GM23338 (cell line): ENCODE data around the gene CNP. TPM values are rescaled to one million over a fixed set of nuclear protein-coding genes. Genes with fewer than 3 reads are reported as not detected.

Experiments
- ATAC-seq: fragments of 200-7000 bp; cut with Tn5 transposase; 3 replicates; pipeline ENCODE4 v1.9.1; 2020
- DNase-seq: peaks from one replicate; pipeline ENCODE4 v3.0.0-alpha.2; 2015; ENCODE audit warnings: low spot score
- H2AFZ ChIP-seq: fragments of 200-600 bp; sonication (generic); 2 replicates; pipeline ENCODE4 v1.8.0; 2016; ENCODE audit warnings: antibody characterized with exemption, mild to moderate bottlenecking, moderate library complexity
- H3F3A ChIP-seq: fragments of 200-600 bp; sonication (generic); replicated peaks from 2 replicates; pipeline ENCODE4 v1.8.0; 2017; ENCODE audit warnings: antibody characterized with exemption, mixed run types, low read depth
- H3K27ac ChIP-seq: fragments of 200-600 bp; sonication (generic); 2 replicates; pipeline ENCODE4 v1.6.1; 2016; ENCODE audit warnings: low read depth
- H3K27me3 ChIP-seq: fragments of 200-600 bp; sonication (generic); 2 replicates; pipeline ENCODE4 v1.8.0; 2016; ENCODE audit warnings: mild to moderate bottlenecking, mixed run types, moderate library complexity; ENCODE audit not compliant: insufficient read depth
- H3K36me3 ChIP-seq: fragments of 200-600 bp; sonication (generic); 2 replicates; pipeline ENCODE4 v1.8.0; 2016; ENCODE audit warnings: mild to moderate bottlenecking; ENCODE audit not compliant: insufficient read depth
- H3K4me1 ChIP-seq: fragments of 200-600 bp; sonication (generic); 2 replicates; pipeline ENCODE4 v1.8.0; 2016; ENCODE audit warnings: mild to moderate bottlenecking, moderate library complexity; ENCODE audit not compliant: insufficient read depth
- H3K4me2 ChIP-seq: fragments of 200-600 bp; sonication (generic); 2 replicates; pipeline ENCODE4 v1.7.1; 2017; ENCODE audit warnings: mixed run types
- H3K4me3 ChIP-seq: fragments of 200-600 bp; sonication (generic); 2 replicates; pipeline ENCODE4 v1.6.1; 2016; ENCODE audit warnings: mixed run types
- H3K79me2 ChIP-seq: fragments of 200-600 bp; sonication (generic); replicated peaks from 2 replicates; pipeline ENCODE4 v1.8.0; 2017; ENCODE audit warnings: mild to moderate bottlenecking; ENCODE audit not compliant: insufficient read depth
- H3K9me2 ChIP-seq: fragments of 200-600 bp; sonication (generic); 2 replicates; pipeline ENCODE4 v1.8.0; 2017; ENCODE audit not compliant: insufficient read depth
- H4K20me1 ChIP-seq: fragments of 200-600 bp; sonication (generic); replicated peaks from 2 replicates; pipeline ENCODE4 v1.8.0; 2017; ENCODE audit warnings: mild to moderate bottlenecking; ENCODE audit not compliant: insufficient read depth
- H3K27ac Mint-ChIP-seq: 2 replicates; pipeline ENCODE4 v1.8.0; 2020; ENCODE audit warnings: inconsistent platforms, mild to moderate bottlenecking, moderate library complexity, mixed read lengths
- H3K27me3 Mint-ChIP-seq: 3 replicates; pipeline ENCODE4 v1.8.0; 2022; ENCODE audit warnings: low read depth, mild to moderate bottlenecking, moderate library complexity, mixed read lengths, inconsistent platforms; ENCODE audit not compliant: insufficient read depth, poor library complexity
- H3K36me3 Mint-ChIP-seq: 3 replicates; pipeline ENCODE4 v1.8.0; 2021; ENCODE audit warnings: low read depth, mild to moderate bottlenecking, inconsistent platforms, moderate library complexity, mixed read lengths
- H3K4me1 Mint-ChIP-seq: 3 replicates; pipeline ENCODE4 v1.8.0; 2020; ENCODE audit warnings: mild to moderate bottlenecking, inconsistent platforms, mixed read lengths
- H3K4me3 Mint-ChIP-seq: 3 replicates; pipeline ENCODE4 v1.8.0; 2021; ENCODE audit warnings: moderate library complexity, mild to moderate bottlenecking, inconsistent platforms, mixed read lengths
- H3K9me3 Mint-ChIP-seq: 3 replicates; pipeline ENCODE4 v1.8.0; 2020; ENCODE audit warnings: moderate library complexity, mild to moderate bottlenecking, inconsistent platforms, mixed read lengths
- CREB1 ChIP-seq: fragments of 250-450 bp; sonication (Bioruptor Pico); IDR thresholded peaks from 2 replicates; pipeline ENCODE4 v1.5.0; 2020; ENCODE audit warnings: low read depth, mild to moderate bottlenecking, moderate library complexity
- CTCF ChIP-seq, 2 experiments: fragments of 200-600 bp in 1 of 2; sonication (generic) in 1 of 2; conservative IDR thresholded peaks; 2 replicates each; pipeline versions ENCODE4 v1.5.1 to v1.6.1; 2016 to 2017; ENCODE audit warnings: antibody characterized with exemption in 2 of 2, low read depth in 2 of 2, mild to moderate bottlenecking in 2 of 2, moderate library complexity in 1 of 2
- ETS1 ChIP-seq: IDR thresholded peaks from 2 replicates; pipeline ENCODE4 v1.6.1; 2016; ENCODE audit warnings: antibody characterized with exemption
- EZH2 ChIP-seq: fragments of 200-600 bp; sonication (generic); IDR thresholded peaks from one replicate; pipeline ENCODE4 v1.8.0; 2017; ENCODE audit warnings: antibody characterized with exemption, mild to moderate bottlenecking, low read depth; ENCODE audit not compliant: unreplicated experiment
- EZH2phosphoT487 ChIP-seq: fragments of 200-600 bp; sonication (generic); IDR thresholded peaks from one replicate; pipeline ENCODE4 v1.8.1; 2018; ENCODE audit warnings: antibody characterized with exemption; ENCODE audit not compliant: unreplicated experiment
- JUNB ChIP-seq: IDR thresholded peaks from one replicate; pipeline ENCODE4 v1.6.1; 2016; ENCODE audit warnings: antibody characterized with exemption; ENCODE audit not compliant: unreplicated experiment
- NANOG ChIP-seq: IDR thresholded peaks from 2 replicates; pipeline ENCODE4 v1.6.1; 2016; ENCODE audit warnings: antibody characterized with exemption, borderline replicate concordance
- POLR2AphosphoS5 ChIP-seq: IDR thresholded peaks from 2 replicates; pipeline ENCODE4 v1.6.1; 2016; ENCODE audit warnings: antibody characterized with exemption, low read depth
- STAT1 ChIP-seq: IDR thresholded peaks from one replicate; pipeline ENCODE4 v1.6.1; 2016; ENCODE audit warnings: antibody characterized with exemption; ENCODE audit not compliant: unreplicated experiment
- ZNF114 ChIP-seq: fragments of 250-450 bp; sonication (Bioruptor Pico); IDR thresholded peaks from 2 replicates; pipeline ENCODE4 v1.5.0; 2020; ENCODE audit warnings: mild to moderate bottlenecking, moderate library complexity
- ZNF331 ChIP-seq: fragments of 250-450 bp; sonication (Bioruptor Pico); IDR thresholded peaks from 2 replicates; pipeline ENCODE4 v1.5.0; 2020; ENCODE audit warnings: low read depth, mild to moderate bottlenecking, moderate library complexity
- polyA plus RNA-seq: library from polyadenylated mRNA; unstranded; fragments of >200 nt; fragmentation: Nextera tagmentation; extraction: Ambion mirVana; gene quantifications from 2 replicates; pipeline ENCODE4 v1.2.1, GENCODE V29; 2016
- total RNA-seq: library from RNA; depleted of rRNA; stranded (reverse); fragments of >200 nt; shearing (Covaris generic); gene quantifications from 2 replicates; pipeline ENCODE4 v1.2.3, GENCODE V29; 2014
- TF ChIP-seq, protein P1 (sequence below): IDR thresholded peaks from one replicate; pipeline ENCODE4 v1.6.1; 2018; ENCODE audit warnings: antibody characterized with exemption; ENCODE audit not compliant: unreplicated experiment
- TF ChIP-seq, protein P2 (sequence below): fragments of 250-450 bp; sonication (Bioruptor Pico); IDR thresholded peaks from 2 replicates; pipeline ENCODE4 v1.5.0; 2020; ENCODE audit warnings: mild to moderate bottlenecking, moderate library complexity

The CNP gene
- total and polyA plus RNA-seq, 2 experiments from 2014 or later: 30.8 to 47.8 TPM

- Histone ChIP-seq H3K27ac (no peak overlapping the region), H3F3A (peaks cover 8% of the 10 kb centered on the region), H3K79me2 (no peaks in the 10 kb centered on the region), H3K36me3 (no peaks in the 10 kb centered on the region), H3K4me2 (no peak overlapping the region), H3K4me1 (peaks cover 29% of the 10 kb centered on the region), H3K27me3 (0 out of 2 replicates have a peak, but pooled peaks cover 3% of the 10 kb centered on the region), H3K4me3 (no peak overlapping the region), H3K9me2 (no peaks in the 10 kb centered on the region), H2AFZ (no peak overlapping the region), H4K20me1 (no peaks in the 10 kb centered on the region; the same call in 1 of the 2 replicates)
- DNase-seq: no peak
- Mint-ChIP-seq H3K4me3 (no peak overlapping the region), H3K9me3 (no peaks in the 10 kb centered on the region; the same call in 2 of the 3 replicates), H3K27me3 (peaks cover 10% of the 10 kb centered on the region), H3K4me1 (peaks cover 29% of the 10 kb centered on the region), H3K27ac (no peak overlapping the region), H3K36me3 (peaks cover 3% of the 10 kb centered on the region; the same call in 2 of the 3 replicates)
- ATAC-seq: no peak
- TF ChIP-seq ETS1 (no peak), JUNB (no peak), CREB1 (CRISPR knock-in tag) (no peak), POLR2AphosphoS5 (no peak), ZNF331 (no peak), NANOG (no peak), CTCF (conservative IDR thresholded peaks at IDR 0.05; ENCODE audit: low read depth in 2 of 2) (no peak), STAT1 (no peak), ZNF114 (CRISPR knock-in tag) (no peak), EZH2 (no peak), EZH2phosphoT487 (no peak)
- TF ChIP-seq, protein P1, sequence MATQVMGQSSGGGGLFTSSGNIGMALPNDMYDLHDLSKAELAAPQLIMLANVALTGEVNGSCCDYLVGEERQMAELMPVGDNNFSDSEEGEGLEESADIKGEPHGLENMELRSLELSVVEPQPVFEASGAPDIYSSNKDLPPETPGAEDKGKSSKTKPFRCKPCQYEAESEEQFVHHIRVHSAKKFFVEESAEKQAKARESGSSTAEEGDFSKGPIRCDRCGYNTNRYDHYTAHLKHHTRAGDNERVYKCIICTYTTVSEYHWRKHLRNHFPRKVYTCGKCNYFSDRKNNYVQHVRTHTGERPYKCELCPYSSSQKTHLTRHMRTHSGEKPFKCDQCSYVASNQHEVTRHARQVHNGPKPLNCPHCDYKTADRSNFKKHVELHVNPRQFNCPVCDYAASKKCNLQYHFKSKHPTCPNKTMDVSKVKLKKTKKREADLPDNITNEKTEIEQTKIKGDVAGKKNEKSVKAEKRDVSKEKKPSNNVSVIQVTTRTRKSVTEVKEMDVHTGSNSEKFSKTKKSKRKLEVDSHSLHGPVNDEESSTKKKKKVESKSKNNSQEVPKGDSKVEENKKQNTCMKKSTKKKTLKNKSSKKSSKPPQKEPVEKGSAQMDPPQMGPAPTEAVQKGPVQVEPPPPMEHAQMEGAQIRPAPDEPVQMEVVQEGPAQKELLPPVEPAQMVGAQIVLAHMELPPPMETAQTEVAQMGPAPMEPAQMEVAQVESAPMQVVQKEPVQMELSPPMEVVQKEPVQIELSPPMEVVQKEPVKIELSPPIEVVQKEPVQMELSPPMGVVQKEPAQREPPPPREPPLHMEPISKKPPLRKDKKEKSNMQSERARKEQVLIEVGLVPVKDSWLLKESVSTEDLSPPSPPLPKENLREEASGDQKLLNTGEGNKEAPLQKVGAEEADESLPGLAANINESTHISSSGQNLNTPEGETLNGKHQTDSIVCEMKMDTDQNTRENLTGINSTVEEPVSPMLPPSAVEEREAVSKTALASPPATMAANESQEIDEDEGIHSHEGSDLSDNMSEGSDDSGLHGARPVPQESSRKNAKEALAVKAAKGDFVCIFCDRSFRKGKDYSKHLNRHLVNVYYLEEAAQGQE: no peak
- TF ChIP-seq, protein P2, sequence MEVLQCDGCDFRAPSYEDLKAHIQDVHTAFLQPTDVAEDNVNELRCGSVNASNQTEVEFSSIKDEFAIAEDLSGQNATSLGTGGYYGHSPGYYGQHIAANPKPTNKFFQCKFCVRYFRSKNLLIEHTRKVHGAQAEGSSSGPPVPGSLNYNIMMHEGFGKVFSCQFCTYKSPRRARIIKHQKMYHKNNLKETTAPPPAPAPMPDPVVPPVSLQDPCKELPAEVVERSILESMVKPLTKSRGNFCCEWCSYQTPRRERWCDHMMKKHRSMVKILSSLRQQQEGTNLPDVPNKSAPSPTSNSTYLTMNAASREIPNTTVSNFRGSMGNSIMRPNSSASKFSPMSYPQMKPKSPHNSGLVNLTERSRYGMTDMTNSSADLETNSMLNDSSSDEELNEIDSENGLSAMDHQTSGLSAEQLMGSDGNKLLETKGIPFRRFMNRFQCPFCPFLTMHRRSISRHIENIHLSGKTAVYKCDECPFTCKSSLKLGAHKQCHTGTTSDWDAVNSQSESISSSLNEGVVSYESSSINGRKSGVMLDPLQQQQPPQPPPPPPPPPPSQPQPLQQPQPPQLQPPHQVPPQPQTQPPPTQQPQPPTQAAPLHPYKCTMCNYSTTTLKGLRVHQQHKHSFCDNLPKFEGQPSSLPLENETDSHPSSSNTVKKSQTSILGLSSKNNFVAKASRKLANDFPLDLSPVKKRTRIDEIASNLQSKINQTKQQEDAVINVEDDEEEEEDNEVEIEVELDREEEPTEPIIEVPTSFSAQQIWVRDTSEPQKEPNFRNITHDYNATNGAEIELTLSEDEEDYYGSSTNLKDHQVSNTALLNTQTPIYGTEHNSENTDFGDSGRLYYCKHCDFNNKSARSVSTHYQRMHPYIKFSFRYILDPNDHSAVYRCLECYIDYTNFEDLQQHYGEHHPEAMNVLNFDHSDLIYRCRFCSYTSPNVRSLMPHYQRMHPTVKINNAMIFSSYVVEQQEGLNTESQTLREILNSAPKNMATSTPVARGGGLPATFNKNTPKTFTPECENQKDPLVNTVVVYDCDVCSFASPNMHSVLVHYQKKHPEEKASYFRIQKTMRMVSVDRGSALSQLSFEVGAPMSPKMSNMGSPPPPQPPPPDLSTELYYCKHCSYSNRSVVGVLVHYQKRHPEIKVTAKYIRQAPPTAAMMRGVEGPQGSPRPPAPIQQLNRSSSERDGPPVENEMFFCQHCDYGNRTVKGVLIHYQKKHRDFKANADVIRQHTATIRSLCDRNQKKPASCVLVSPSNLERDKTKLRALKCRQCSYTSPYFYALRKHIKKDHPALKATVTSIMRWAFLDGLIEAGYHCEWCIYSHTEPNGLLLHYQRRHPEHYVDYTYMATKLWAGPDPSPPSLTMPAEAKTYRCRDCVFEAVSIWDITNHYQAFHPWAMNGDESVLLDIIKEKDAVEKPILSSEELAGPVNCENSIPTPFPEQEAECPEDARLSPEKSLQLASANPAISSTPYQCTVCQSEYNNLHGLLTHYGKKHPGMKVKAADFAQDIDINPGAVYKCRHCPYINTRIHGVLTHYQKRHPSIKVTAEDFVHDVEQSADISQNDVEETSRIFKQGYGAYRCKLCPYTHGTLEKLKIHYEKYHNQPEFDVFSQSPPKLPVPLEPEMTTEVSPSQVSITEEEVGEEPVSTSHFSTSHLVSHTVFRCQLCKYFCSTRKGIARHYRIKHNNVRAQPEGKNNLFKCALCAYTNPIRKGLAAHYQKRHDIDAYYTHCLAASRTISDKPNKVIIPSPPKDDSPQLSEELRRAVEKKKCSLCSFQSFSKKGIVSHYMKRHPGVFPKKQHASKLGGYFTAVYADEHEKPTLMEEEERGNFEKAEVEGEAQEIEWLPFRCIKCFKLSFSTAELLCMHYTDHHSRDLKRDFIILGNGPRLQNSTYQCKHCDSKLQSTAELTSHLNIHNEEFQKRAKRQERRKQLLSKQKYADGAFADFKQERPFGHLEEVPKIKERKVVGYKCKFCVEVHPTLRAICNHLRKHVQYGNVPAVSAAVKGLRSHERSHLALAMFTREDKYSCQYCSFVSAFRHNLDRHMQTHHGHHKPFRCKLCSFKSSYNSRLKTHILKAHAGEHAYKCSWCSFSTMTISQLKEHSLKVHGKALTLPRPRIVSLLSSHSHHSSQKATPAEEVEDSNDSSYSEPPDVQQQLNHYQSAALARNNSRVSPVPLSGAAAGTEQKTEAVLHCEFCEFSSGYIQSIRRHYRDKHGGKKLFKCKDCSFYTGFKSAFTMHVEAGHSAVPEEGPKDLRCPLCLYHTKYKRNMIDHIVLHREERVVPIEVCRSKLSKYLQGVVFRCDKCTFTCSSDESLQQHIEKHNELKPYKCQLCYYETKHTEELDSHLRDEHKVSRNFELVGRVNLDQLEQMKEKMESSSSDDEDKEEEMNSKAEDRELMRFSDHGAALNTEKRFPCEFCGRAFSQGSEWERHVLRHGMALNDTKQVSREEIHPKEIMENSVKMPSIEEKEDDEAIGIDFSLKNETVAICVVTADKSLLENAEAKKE (CRISPR knock-in tag): no peak
These were observed 4.5 kb upstream of the CNP start for GRCh38 chr17:41962111-41962510.
